ENCODE data around the gene ATP1A4.

The ATP1A4 gene

GRCh38 chr1:160228431-160228830 lies 77.0 kb downstream of the ATP1A4 start:
- H3K4me3 ChIP-seq (ENCODE audit: low read depth, low read length), result no peak overlapping the region
- no peak for TF ChIP-seq CTCF (IDR thresholded peaks at IDR 0.05; ENCODE audit: control insufficient read depth, extremely low read depth, insufficient read depth)
- DNase-seq (ENCODE audit: low read depth), result no peak

- H3K4me3 ChIP-seq (ENCODE audit: low read depth, low read length), result no peak overlapping the region
- no peak for TF ChIP-seq CTCF (IDR thresholded peaks at IDR 0.05; ENCODE audit: control insufficient read depth, extremely low read depth, insufficient read depth)
- DNase-seq (ENCODE audit: low read depth), result no peak
These were observed 81.5 kb downstream of the ATP1A4 start for GRCh38 chr1:160232911-160233310.

Measured in LNCaP clone FGC (cell line).